ENCODE results near the gene PRDM16.

PRDM16 gene

GRCh38 chr1:3292868-3293562 is 224.0 kb downstream of the PRDM16 start:
- no peak overlapping the region for H3K4me3 ChIP-seq (ENCODE audit: low read depth, low read length)
- TF ChIP-seq, protein P1, sequence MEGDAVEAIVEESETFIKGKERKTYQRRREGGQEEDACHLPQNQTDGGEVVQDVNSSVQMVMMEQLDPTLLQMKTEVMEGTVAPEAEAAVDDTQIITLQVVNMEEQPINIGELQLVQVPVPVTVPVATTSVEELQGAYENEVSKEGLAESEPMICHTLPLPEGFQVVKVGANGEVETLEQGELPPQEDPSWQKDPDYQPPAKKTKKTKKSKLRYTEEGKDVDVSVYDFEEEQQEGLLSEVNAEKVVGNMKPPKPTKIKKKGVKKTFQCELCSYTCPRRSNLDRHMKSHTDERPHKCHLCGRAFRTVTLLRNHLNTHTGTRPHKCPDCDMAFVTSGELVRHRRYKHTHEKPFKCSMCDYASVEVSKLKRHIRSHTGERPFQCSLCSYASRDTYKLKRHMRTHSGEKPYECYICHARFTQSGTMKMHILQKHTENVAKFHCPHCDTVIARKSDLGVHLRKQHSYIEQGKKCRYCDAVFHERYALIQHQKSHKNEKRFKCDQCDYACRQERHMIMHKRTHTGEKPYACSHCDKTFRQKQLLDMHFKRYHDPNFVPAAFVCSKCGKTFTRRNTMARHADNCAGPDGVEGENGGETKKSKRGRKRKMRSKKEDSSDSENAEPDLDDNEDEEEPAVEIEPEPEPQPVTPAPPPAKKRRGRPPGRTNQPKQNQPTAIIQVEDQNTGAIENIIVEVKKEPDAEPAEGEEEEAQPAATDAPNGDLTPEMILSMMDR (IDR thresholded peaks at IDR 0.05; ENCODE audit: borderline replicate concordance, insufficient read depth, low read depth, low read length), result no peak

- TF ChIP-seq, protein P1 (IDR thresholded peaks at IDR 0.05; ENCODE audit: borderline replicate concordance, insufficient read depth, low read depth, low read length), result no peak
Measured at GRCh38 chr1:3293563-3294080, 224.6 kb downstream of the PRDM16 start.

GRCh38 chr1:3294450-3294849 is 225.4 kb downstream of the PRDM16 start:
- TF ChIP-seq, protein P1 (IDR thresholded peaks at IDR 0.05; ENCODE audit: borderline replicate concordance, insufficient read depth, low read depth, low read length), result no peak
- H3K4me3 ChIP-seq (ENCODE audit: low read depth, low read length), result no peak overlapping the region

More at GRCh38 chr1:3293563-3294080, 224.6 kb downstream of the PRDM16 start:
- H3K4me3 ChIP-seq (ENCODE audit: low read depth, low read length), result no peak overlapping the region

DNA sequence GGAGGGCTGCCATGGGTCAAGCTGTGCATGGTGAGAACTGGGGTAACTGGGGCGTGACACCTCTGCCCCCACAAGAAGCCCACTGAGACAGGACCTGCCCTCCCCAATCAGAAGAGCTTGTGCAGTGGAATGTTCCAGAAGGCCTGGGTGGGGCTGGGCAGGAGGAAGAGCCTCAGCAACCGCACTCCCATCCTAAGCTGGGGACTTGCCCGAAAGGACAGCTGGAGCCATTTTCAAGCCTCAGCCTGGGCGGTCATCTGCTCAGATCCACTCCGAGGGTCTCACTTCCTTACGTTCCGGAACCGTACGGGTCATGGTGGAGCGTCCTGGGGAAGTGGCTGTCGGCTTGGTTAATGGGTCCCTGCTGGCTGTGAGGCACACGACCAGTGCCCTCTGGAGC is 226.8 kb downstream of the PRDM16 start:
- no peak overlapping the region for H3K4me3 ChIP-seq (ENCODE audit: low read depth, low read length)
- TF ChIP-seq, protein P1 (IDR thresholded peaks at IDR 0.05; ENCODE audit: borderline replicate concordance, insufficient read depth, low read depth, low read length), result no peak

DNA sequence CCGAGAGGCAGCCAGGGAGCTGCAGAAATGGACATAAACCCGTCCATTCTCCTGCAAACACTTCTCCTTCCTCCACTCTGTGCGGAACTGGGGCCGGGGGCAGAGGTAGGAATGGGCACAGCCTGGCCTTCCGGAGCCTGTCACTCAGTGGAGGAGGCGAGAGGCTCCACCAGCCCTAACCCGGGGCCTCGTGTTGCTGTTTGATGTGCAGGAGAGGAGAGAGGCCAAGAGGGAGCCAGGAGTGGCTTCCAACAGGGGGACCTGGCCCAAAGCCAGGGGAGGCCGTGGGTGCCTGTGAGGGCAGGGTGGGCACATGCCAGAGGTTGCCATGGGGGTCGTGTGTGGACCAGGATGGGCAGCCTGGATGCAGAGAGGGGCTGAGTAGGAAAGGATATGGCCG is 227.3 kb downstream of the PRDM16 start:
- TF ChIP-seq, protein P1 (IDR thresholded peaks at IDR 0.05; ENCODE audit: borderline replicate concordance, insufficient read depth, low read depth, low read length), result no peak
- no peak overlapping the region for H3K4me3 ChIP-seq (ENCODE audit: low read depth, low read length)

- H3K4me3 ChIP-seq (ENCODE audit: low read depth, low read length), result no peak overlapping the region
- TF ChIP-seq, protein P1 (IDR thresholded peaks at IDR 0.05; ENCODE audit: borderline replicate concordance, insufficient read depth, low read depth, low read length), result no peak
Measured at GRCh38 chr1:3296826-3297225, 227.8 kb downstream of the PRDM16 start.

DNA sequence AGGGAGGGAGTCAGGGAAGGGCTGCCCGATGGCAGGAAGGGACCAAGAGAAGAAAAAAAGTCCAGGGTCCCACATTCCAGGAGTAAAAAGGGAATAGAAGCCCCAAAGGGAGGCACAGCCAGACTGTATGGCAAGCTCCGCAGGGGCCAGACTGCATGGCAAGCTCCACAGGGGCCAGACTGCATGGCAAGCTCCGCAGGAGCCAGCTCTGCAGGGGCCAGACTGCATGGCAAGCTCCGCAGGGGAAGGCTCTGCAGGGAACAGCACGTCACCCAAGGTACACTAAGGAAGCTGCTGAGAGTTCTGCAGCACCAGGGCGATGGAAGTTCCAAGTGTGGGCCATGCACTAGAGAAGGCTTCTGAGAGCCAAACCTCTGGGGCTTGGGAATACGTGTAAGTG is 228.8 kb downstream of the PRDM16 start:
- no peak overlapping the region for H3K4me3 ChIP-seq (ENCODE audit: low read depth, low read length)
- TF ChIP-seq, protein P1 (IDR thresholded peaks at IDR 0.05; ENCODE audit: borderline replicate concordance, insufficient read depth, low read depth, low read length), result no peak

Measured in GM12875 (cell line).